Stimulated activated naive CD8-positive, alpha-beta T cell treated with anti-CD3 and anti-CD28 coated beads, Interleukin-15, Interleukin-2, amounts not matched to agents 100 ng/mL and 50 ng/mL, for 24 hours (primary cell): ENCODE results near the gene DHX34.
"Not testable (repeated sequence)": the region's sequence is repeated elsewhere in the genome, so short reads cannot be mapped to it uniquely, and the experiment has no call there.

Experiments used
- H3K27ac Mint-ChIP-seq: one replicate; pipeline ENCODE4 v1.8.0; 2021; ENCODE audit warnings: mild to moderate bottlenecking, mixed read lengths
- H3K27me3 Mint-ChIP-seq: one replicate; pipeline ENCODE4 v1.8.0; 2021; ENCODE audit warnings: mixed read lengths
- H3K36me3 Mint-ChIP-seq: one replicate; pipeline ENCODE4 v1.8.0; 2021; ENCODE audit warnings: low read depth, mixed read lengths
- H3K4me1 Mint-ChIP-seq: one replicate; pipeline ENCODE4 v1.8.0; 2021; ENCODE audit warnings: low read depth, mixed read lengths
- H3K4me3 Mint-ChIP-seq: one replicate; pipeline ENCODE4 v1.8.0; 2021; ENCODE audit warnings: mild to moderate bottlenecking, mixed read lengths
- H3K9me3 Mint-ChIP-seq: one replicate; pipeline ENCODE4 v1.8.0; 2021; ENCODE audit warnings: mixed read lengths

Gene DHX34

DNA sequence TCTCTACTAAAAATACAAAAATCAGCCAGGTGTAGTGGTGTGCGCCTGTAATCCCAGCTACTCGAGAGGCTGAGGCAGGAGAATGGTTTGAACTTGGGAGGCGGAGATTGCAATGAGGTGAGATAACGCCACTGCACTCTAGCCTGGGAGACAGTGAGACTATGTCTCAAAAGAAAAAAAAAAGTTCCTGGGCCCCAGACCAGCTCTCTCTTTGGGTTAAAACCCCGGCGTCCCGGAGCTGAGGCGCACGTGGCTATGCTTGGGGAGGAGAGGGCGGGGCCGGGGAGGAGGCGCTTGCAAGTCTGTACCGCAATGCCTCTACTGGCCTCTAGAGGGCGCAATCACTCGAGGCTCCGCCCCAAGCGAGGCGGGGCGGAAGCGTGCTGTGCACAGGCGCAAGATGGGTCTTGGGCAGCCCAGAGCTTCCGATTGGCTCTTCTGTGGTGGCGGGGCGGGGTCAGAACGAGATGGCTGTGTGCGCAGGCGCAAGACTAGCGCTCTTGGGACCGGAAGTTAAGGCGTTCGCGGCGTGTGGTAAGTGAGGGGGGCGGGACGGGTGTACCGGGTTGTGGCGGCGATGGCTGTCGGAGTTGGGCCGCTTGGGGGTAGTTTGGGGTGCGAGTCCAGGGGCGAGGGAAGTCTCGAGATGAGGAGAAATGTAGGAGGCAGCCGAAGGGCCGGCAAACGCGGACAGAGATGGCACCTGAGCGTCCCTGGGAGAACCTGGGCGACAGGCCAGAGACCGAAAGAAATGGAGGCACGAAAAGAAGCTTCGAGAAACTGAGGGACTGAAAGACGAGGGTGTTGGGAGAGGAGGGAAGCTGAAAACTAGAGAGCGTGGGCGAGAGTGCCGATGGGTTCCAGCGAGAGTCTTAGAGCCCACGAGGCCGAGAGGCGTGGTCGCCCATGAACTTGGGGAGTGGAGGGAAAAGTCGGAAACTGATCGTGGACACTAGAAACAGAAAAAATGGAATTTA, at the start of gene DHX34:
DHX34 (plus strand) TSS at position 497 of the 977 bp plus-strand sequence. CDS start 3,716 bp downstream, outside the sequence.
- Mint-ChIP-seq H3K4me3 (peak within 1 kb of the TSS; percentile 91), H3K27ac (peak within 1 kb of the TSS; percentile 94), H3K36me3 (peaks cover 47% of the 10 kb centered on the region), H3K27me3 (no peaks in the 10 kb centered on the region), H3K4me1 (peaks cover 40% of the 10 kb centered on the region), H3K9me3 (peaks cover 4% of the 10 kb centered on the region)

GRCh38 chr19:47300867-47301266, 48.2 kb upstream of the DHX34 start:
- H3K27ac Mint-ChIP-seq, H3K4me3 Mint-ChIP-seq, H3K9me3 Mint-ChIP-seq, H3K36me3 Mint-ChIP-seq: not testable (repeated sequence)
- H3K4me1 Mint-ChIP-seq: peaks cover 11% of the 10 kb centered on the region
- H3K27me3 Mint-ChIP-seq: peaks cover 10% of the 10 kb centered on the region

- no peak overlapping the region for H3K27ac Mint-ChIP-seq
- no peaks in the 10 kb centered on the region for H3K9me3 Mint-ChIP-seq
- H3K4me1 Mint-ChIP-seq: peaks cover 11% of the 10 kb centered on the region
- no peak overlapping the region for H3K4me3 Mint-ChIP-seq
- no peaks in the 10 kb centered on the region for H3K36me3 Mint-ChIP-seq
- peaks cover 21% of the 10 kb centered on the region for H3K27me3 Mint-ChIP-seq
These were observed 46.9 kb upstream of the DHX34 start for GRCh38 chr19:47302249-47302648.

- Mint-ChIP-seq H3K27me3 (peaks cover 21% of the 10 kb centered on the region), H3K4me1 (peaks cover 11% of the 10 kb centered on the region), H3K36me3 (no peaks in the 10 kb centered on the region), H3K4me3 (no peak overlapping the region), H3K9me3 (no peaks in the 10 kb centered on the region), H3K27ac (no peak overlapping the region)
These were observed 45.1 kb upstream of the DHX34 start for GRCh38 chr19:47303966-47304365.

- H3K4me1 Mint-ChIP-seq: peaks cover 9% of the 10 kb centered on the region
- peak overlapping the region; percentile 25 for H3K4me3 Mint-ChIP-seq
- no peak overlapping the region for H3K27ac Mint-ChIP-seq
- peaks cover 25% of the 10 kb centered on the region for H3K27me3 Mint-ChIP-seq
- no peaks in the 10 kb centered on the region for H3K36me3 Mint-ChIP-seq
- H3K9me3 Mint-ChIP-seq: no peaks in the 10 kb centered on the region
These were observed 43.8 kb upstream of the DHX34 start for GRCh38 chr19:47305309-47305751.

DNA sequence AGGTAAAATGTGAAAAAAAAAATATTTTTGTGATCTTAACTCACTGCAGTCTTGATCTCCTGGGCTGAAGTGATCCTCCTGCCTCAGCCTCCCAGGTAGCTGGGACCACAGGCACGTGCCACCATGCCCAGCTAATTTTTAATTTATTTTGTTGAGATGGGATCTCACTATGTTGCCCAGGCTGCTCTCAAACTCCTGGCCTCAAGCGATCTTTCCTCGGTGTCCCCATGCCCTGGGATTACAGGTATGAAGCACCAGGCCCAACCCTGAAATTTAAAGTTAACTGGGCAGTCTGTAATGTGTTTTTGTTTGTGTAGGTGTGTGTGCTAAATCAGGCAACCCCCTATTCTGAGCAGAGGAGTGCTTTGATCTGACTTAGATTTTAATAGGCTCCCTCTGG, 42.8 kb upstream of the DHX34 start:
- Mint-ChIP-seq H3K27me3 (peaks cover 25% of the 10 kb centered on the region), H3K27ac (no peak overlapping the region), H3K36me3 (no peaks in the 10 kb centered on the region), H3K9me3 (no peaks in the 10 kb centered on the region), H3K4me1 (peaks cover 5% of the 10 kb centered on the region), H3K4me3 (no peak overlapping the region)

- H3K9me3 Mint-ChIP-seq: no peaks in the 10 kb centered on the region
- H3K4me1 Mint-ChIP-seq: peaks cover 5% of the 10 kb centered on the region
- peaks cover 25% of the 10 kb centered on the region for H3K27me3 Mint-ChIP-seq
- H3K27ac Mint-ChIP-seq: no peak overlapping the region
- no peak overlapping the region for H3K4me3 Mint-ChIP-seq
- no peaks in the 10 kb centered on the region for H3K36me3 Mint-ChIP-seq
These were observed 40.1 kb upstream of the DHX34 start for GRCh38 chr19:47309038-47309437.

DNA sequence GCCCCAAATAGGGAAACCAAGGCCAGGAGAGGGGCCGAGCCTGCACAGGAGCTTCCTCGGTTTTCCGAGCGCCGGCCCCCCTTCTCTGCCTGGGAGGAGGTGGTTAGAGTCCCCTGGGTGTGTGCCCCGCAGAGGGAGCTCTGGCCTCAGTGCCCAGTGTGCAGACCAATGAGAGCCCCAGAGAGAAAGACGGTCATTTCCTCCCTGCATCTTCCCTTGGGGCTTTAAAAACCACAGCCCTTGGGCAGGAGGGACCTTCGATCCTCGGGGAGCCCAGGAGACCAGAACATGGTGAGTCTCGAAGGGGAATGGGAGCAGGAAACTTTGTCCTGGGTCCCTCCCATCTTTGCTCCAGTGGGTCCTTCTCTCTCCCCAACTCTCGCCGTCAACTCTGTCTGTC, 39.5 kb upstream of the DHX34 start, which contains the start of gene C5AR1:
C5AR1 (plus strand) TSS at position 254 of the 400 bp plus-strand sequence; CDS start at position 289, 35 bp downstream.
- Mint-ChIP-seq H3K27me3 (peaks cover 26% of the 10 kb centered on the region), H3K9me3 (no peaks in the 10 kb centered on the region), H3K4me1 (peaks cover 5% of the 10 kb centered on the region), H3K4me3 (no peak within 1 kb of the TSS), H3K27ac (no peak within 1 kb of the TSS), H3K36me3 (no peaks in the 10 kb centered on the region)

DNA sequence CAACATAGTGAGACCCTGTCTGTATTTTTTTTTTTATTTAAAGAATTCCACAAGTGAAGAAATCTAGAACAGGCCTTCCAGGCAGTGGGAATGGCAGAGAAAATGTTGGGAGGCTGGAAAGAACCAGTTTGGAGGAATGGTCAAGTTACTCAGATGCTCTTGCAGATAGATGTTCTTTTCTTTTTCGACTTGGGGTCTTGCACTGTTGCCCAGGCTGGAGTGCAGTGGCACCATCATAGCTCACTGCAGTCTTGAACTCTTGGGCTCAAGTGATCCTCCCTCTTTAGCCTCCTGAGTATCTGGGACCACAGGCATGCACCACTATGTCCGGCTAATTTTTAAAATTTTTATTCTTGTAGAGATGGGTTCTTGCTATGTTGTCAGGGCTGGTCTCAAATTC, 38.8 kb upstream of the DHX34 start:
- no peaks in the 10 kb centered on the region for H3K36me3 Mint-ChIP-seq
- H3K4me3 Mint-ChIP-seq: no peak overlapping the region
- no peaks in the 10 kb centered on the region for H3K9me3 Mint-ChIP-seq
- H3K4me1 Mint-ChIP-seq: peaks cover 2% of the 10 kb centered on the region
- peaks cover 23% of the 10 kb centered on the region for H3K27me3 Mint-ChIP-seq
- H3K27ac Mint-ChIP-seq: no peak overlapping the region

GRCh38 chr19:47310819-47311218, 38.3 kb upstream of the DHX34 start:
- no peaks in the 10 kb centered on the region for H3K4me1 Mint-ChIP-seq
- H3K27ac Mint-ChIP-seq: no peak overlapping the region
- H3K27me3 Mint-ChIP-seq: peaks cover 21% of the 10 kb centered on the region

DNA sequence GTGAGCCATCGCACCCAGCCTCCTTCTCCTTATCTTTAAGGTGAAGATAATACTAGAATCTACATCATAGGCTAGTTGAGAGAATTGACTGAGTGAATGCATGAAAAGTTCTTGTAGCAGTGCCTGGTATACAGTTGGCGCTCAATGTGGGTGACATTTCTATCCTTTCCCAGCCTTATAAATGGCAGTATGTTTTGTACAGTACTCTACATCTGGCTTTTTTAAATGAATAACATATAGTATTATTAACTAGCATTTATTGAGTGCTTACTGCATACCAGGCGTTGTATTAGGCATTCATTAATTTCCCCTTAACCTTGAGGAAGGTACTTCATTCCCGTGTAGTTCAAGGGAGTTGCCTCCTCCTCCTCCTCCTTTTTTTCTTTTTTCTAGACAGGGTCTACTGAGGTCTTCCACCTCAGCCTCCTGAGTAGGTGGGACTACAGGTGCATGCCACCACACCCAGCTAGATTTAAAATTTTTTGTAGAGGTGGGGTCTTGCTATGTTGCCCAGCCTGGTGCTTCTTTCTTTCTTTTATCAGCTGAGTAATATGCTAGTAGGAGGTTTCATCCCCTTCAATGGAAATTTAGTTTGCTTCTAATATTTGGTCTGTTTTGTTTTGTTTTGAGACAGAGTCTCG, 36.6 kb upstream of the DHX34 start:
- Mint-ChIP-seq H3K27ac (no peak overlapping the region), H3K9me3 (no peaks in the 10 kb centered on the region), H3K27me3 (peaks cover 19% of the 10 kb centered on the region), H3K4me1 (no peaks in the 10 kb centered on the region), H3K4me3 (no peak overlapping the region), H3K36me3 (no peaks in the 10 kb centered on the region)

More at GRCh38 chr19:47310819-47311218, 38.3 kb upstream of the DHX34 start:
- no peaks in the 10 kb centered on the region for H3K9me3 Mint-ChIP-seq
- no peak overlapping the region for H3K4me3 Mint-ChIP-seq
- no peaks in the 10 kb centered on the region for H3K36me3 Mint-ChIP-seq

DNA sequence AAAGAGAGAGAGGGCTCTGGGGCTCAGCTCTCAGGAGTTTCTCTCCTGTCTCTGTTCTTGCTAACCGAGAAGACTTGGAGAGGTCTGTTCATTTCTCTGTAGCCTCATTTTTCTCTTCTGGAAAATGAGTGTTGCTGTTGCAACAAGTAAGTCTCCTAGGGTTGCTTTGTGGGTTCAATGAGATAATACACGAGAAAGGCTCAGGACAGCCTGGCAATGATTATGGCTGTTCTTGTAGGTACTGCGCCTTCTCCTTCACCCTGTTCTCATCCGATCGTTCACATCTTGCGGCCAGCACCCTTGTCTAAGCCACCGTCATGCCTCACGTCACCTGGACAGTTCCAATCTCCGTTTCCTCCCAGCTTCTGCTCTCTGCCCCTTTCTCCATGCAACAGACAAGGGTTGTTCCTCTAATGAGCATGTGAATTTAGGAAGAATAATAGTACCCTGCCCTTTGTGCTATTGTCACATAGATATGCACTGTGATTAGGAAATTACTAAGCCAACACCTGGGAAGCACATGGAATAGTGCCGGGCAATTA, 35.3 kb upstream of the DHX34 start:
- H3K27me3 Mint-ChIP-seq: peaks cover 19% of the 10 kb centered on the region
- no peaks in the 10 kb centered on the region for H3K4me1 Mint-ChIP-seq
- H3K36me3 Mint-ChIP-seq: no peaks in the 10 kb centered on the region
- no peaks in the 10 kb centered on the region for H3K9me3 Mint-ChIP-seq
- no peak overlapping the region for H3K4me3 Mint-ChIP-seq
- H3K27ac Mint-ChIP-seq: no peak overlapping the region

- Mint-ChIP-seq H3K9me3 (no peaks in the 10 kb centered on the region), H3K36me3 (no peaks in the 10 kb centered on the region), H3K4me1 (no peaks in the 10 kb centered on the region), H3K27me3 (peaks cover 20% of the 10 kb centered on the region), H3K4me3 (no peak overlapping the region), H3K27ac (no peak overlapping the region)
These were observed 33.8 kb upstream of the DHX34 start for GRCh38 chr19:47315125-47315821.

DNA sequence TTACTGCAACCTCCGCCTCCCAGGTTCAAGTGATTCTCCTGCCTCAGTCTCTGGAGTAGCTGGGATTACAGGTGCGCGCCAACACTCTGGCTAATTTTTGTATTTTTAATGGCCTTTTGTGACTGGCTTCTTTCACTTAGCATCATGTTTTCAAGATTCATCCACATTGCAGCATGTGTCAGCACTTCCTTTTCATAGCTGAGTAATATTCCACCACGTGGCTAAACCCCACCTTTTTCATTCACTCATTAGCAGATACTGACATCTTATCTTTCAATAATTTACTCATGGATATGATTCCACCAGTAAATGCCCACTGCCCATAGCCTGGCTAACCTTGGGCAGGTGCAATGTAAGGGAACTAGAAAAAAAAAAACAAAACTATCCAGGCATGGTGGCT, 32.6 kb upstream of the DHX34 start:
- Mint-ChIP-seq H3K9me3 (no peaks in the 10 kb centered on the region), H3K27ac (no peak overlapping the region), H3K4me1 (no peaks in the 10 kb centered on the region), H3K36me3 (no peaks in the 10 kb centered on the region), H3K4me3 (no peak overlapping the region), H3K27me3 (peaks cover 26% of the 10 kb centered on the region)
